Central memory CD8-positive, alpha-beta T cell (primary cell): ENCODE data around the gene CLEC1B.
"Not testable (repeated sequence)": the region's sequence is repeated elsewhere in the genome, so short reads cannot be mapped to it uniquely, and the experiment has no call there.

Experiments used
- ATAC-seq: fragments of 150-1000 bp; cut with Tn5 transposase; replicated peaks from 2 replicates; pipeline ENCODE4 v1.10.0; 2022; ENCODE audit warnings: mild to moderate bottlenecking, moderate FRiP score, moderate number of reproducible peaks; ENCODE audit not compliant: poor library complexity, severe bottlenecking; ENCODE audit errors: extremely low read depth
- DNase-seq, 2 donors: peaks; one replicate each; pipeline ENCODE4 v3.0.0; 2021; ENCODE audit warnings: low spot score in 2 of 2
- H3K27ac Mint-ChIP-seq: one replicate; pipeline ENCODE4 v1.8.0; 2022; ENCODE audit warnings: low read depth, mild to moderate bottlenecking, moderate library complexity, mixed read lengths
- H3K27me3 Mint-ChIP-seq: one replicate; pipeline ENCODE4 v1.8.0; 2022; ENCODE audit warnings: mixed read lengths
- H3K36me3 Mint-ChIP-seq: one replicate; pipeline ENCODE4 v1.8.0; 2022; ENCODE audit warnings: mild to moderate bottlenecking, moderate library complexity, mixed read lengths; ENCODE audit not compliant: insufficient read depth
- H3K4me1 Mint-ChIP-seq: one replicate; pipeline ENCODE4 v1.8.0; 2022; ENCODE audit warnings: mixed read lengths
- H3K4me3 Mint-ChIP-seq: one replicate; pipeline ENCODE4 v1.8.0; 2022; ENCODE audit warnings: mild to moderate bottlenecking, moderate library complexity, mixed read lengths
- H3K9me3 Mint-ChIP-seq: one replicate; pipeline ENCODE4 v1.8.0; 2022; ENCODE audit warnings: mixed read lengths

The CLEC1B gene

GRCh38 chr12:9999016-9999415, at the start of gene CLEC1B:
TSS of gene CLEC1B (minus strand) at chr12:9999121. CDS start at chr12:9999100, 21 bp downstream.
- DNase-seq (no peak), ATAC-seq (no peak)
- H3K27me3 Mint-ChIP-seq: peaks cover 43% of the 10 kb centered on the region
- no peak within 1 kb of the TSS for H3K27ac Mint-ChIP-seq
- no peaks in the 10 kb centered on the region for H3K4me1 Mint-ChIP-seq
- no peaks in the 10 kb centered on the region for H3K36me3 Mint-ChIP-seq
- H3K9me3 Mint-ChIP-seq: no peaks in the 10 kb centered on the region
- no peak within 1 kb of the TSS for H3K4me3 Mint-ChIP-seq

GRCh38 chr12:10048526-10048925, 49.6 kb upstream of the CLEC1B start:
- ATAC-seq: no peak
- Mint-ChIP-seq H3K27me3 (peaks cover 82% of the 10 kb centered on the region), H3K27ac (no peak overlapping the region)

DNA sequence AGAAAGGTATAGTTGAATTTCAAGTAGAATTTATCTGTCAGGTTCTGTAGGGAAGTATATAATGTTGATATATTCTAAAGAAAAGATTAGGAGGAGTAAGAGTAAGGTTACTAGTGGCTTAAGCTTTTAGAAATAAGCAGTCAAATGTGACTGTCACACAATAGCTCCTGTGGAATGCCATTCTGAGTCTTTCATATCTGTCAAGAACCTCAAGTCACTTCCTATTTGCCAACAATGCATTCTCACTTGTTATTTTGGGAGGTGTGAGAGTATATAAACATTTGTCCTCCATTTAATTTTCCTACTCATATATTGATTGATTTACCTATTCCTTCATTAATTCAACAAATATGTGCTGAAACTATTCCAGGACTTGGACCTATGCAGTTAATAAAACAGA, 43.2 kb upstream of the CLEC1B start:
- H3K27ac Mint-ChIP-seq: no peak overlapping the region
- no peaks in the 10 kb centered on the region for H3K4me1 Mint-ChIP-seq
- H3K36me3 Mint-ChIP-seq: no peaks in the 10 kb centered on the region
- no peak for DNase-seq
- no peak for ATAC-seq
- H3K27me3 Mint-ChIP-seq: peaks cover 85% of the 10 kb centered on the region
- H3K9me3 Mint-ChIP-seq: no peaks in the 10 kb centered on the region
- no peak overlapping the region for H3K4me3 Mint-ChIP-seq

More at GRCh38 chr12:10048526-10048925, 49.6 kb upstream of the CLEC1B start:
- H3K4me1 Mint-ChIP-seq: peaks cover 6% of the 10 kb centered on the region
- H3K36me3 Mint-ChIP-seq: no peaks in the 10 kb centered on the region
- no peak overlapping the region for H3K4me3 Mint-ChIP-seq
- H3K9me3 Mint-ChIP-seq: no peaks in the 10 kb centered on the region
- DNase-seq: no peak

GRCh38 chr12:10033783-10034545, 35.0 kb upstream of the CLEC1B start:
- no peak for ATAC-seq
- Mint-ChIP-seq H3K27ac (no peak overlapping the region), H3K4me3 (no peak overlapping the region), H3K27me3 (peaks cover 45% of the 10 kb centered on the region), H3K36me3 (no peaks in the 10 kb centered on the region), H3K9me3 (no peaks in the 10 kb centered on the region), H3K4me1 (no peaks in the 10 kb centered on the region)
- DNase-seq: no peak

GRCh38 chr12:10031771-10032175, 32.9 kb upstream of the CLEC1B start:
- no peak overlapping the region for H3K4me3 Mint-ChIP-seq
- no peak for DNase-seq
- ATAC-seq: no peak
- H3K4me1 Mint-ChIP-seq: no peaks in the 10 kb centered on the region
- no peak overlapping the region for H3K27ac Mint-ChIP-seq
- peaks cover 45% of the 10 kb centered on the region for H3K27me3 Mint-ChIP-seq
- H3K36me3 Mint-ChIP-seq: no peaks in the 10 kb centered on the region
- H3K9me3 Mint-ChIP-seq: no peaks in the 10 kb centered on the region

DNA sequence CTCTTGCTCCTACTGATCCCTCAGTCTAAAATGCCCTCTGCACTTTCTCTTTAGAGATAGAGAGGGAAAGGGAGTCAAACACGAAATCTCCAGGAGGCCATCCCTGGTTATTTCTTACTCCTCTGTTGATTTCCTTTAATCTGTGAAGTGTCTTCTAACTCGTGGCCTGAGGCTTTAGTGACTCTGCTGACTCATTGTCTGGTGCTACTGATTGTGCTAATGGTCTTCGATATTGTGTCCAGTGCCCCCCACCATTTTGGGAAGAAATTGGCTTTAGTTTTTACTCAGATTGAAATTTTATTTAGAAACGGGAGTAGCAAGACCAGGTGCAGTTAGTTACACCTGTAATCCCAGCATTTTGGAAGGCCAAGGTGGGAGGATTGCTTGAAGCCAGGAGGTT, 32.4 kb upstream of the CLEC1B start:
- H3K36me3 Mint-ChIP-seq: no peaks in the 10 kb centered on the region
- no peak overlapping the region for H3K27ac Mint-ChIP-seq
- no peak for DNase-seq
- peaks cover 45% of the 10 kb centered on the region for H3K27me3 Mint-ChIP-seq
- H3K4me3 Mint-ChIP-seq: no peak overlapping the region
- H3K9me3 Mint-ChIP-seq: no peaks in the 10 kb centered on the region
- ATAC-seq: no peak
- no peaks in the 10 kb centered on the region for H3K4me1 Mint-ChIP-seq

- Mint-ChIP-seq H3K4me3 (no peak within 1 kb of the TSS), H3K9me3 (no peaks in the 10 kb centered on the region), H3K36me3 (peaks cover 3% of the 10 kb centered on the region), H3K27ac (no peak within 1 kb of the TSS), H3K27me3 (peaks cover 45% of the 10 kb centered on the region), H3K4me1 (no peaks in the 10 kb centered on the region)
- no peak for ATAC-seq
- no peak for DNase-seq
Observed at GRCh38 chr12:10030446-10030845, 31.5 kb upstream of the CLEC1B start, which contains the start of gene CLEC9A. TSS of gene CLEC9A (plus strand) at chr12:10030682. CDS start at chr12:10052688, 22,006 bp downstream.

DNA sequence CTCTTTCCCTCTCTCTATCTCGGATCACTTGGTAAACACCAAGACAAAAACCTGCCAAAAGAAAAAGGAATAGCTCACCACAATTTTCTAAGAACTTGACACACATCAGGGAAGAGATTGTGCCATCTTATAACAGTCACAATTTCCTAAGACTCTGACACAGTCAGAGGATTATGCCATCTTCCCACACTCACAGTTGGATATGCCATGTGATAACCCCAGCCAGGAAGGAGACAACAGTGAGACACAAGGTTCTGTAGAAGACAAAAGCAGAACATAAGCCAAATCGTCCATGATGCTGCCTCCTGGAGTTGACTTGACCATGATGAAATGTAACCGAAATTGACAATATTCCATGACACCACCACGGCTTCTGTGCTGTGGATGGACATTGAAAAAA, 28.8 kb upstream of the CLEC1B start:
- no peaks in the 10 kb centered on the region for H3K9me3 Mint-ChIP-seq
- H3K4me1 Mint-ChIP-seq: no peaks in the 10 kb centered on the region
- no peak overlapping the region for H3K27ac Mint-ChIP-seq
- peaks cover 4% of the 10 kb centered on the region for H3K36me3 Mint-ChIP-seq
- ATAC-seq (no peak), DNase-seq (no peak)
- H3K4me3 Mint-ChIP-seq: no peak overlapping the region
- peaks cover 42% of the 10 kb centered on the region for H3K27me3 Mint-ChIP-seq

DNA sequence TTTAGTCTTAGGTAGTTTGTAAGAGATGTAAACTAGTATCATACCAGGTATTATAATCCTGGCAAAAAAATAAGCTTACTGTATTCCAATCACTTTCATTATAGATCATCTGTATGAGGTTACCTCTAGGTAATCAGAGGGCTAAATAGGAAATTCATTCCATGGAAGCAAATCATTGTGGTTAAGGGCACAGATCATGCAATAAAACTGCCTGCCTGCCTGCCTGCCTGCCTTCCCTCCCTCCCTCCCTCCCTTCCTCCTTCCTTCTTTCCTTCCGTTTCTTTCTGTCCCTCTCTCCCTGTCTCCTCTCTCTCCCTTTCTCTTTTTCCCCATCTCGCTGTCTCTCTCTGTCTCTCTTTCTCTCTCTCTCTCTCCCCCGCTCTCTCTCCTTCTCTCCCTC, 28.4 kb upstream of the CLEC1B start:
- H3K36me3 Mint-ChIP-seq: peaks cover 4% of the 10 kb centered on the region
- H3K4me1 Mint-ChIP-seq: no peaks in the 10 kb centered on the region
- H3K27ac Mint-ChIP-seq: no peak overlapping the region
- H3K9me3 Mint-ChIP-seq: no peaks in the 10 kb centered on the region
- H3K27me3 Mint-ChIP-seq: peaks cover 42% of the 10 kb centered on the region
- H3K4me3 Mint-ChIP-seq: no peak overlapping the region
- ATAC-seq (no peak), DNase-seq (no peak)

DNA sequence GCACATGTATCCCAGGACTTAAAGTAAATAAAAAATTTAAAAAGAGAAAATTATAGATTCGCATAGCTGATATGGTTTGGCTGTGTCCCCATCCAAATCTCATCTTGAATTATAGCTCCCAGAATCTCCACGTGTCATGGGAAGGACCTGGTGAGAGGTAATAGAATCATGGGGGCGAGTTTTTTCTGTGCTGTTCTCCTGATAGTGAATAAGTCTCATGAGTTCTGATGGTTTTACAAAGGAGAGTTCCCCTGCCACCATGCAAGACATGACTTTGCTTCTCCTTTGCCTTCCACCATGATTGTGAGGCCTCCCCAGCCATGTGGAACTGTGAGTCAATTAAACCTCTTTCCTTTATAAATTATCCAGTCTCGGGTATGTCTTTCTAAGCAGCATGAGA, 27.7 kb upstream of the CLEC1B start:
- H3K27me3 Mint-ChIP-seq: peaks cover 42% of the 10 kb centered on the region
- H3K36me3 Mint-ChIP-seq, H3K4me3 Mint-ChIP-seq: not testable (repeated sequence)

DNA sequence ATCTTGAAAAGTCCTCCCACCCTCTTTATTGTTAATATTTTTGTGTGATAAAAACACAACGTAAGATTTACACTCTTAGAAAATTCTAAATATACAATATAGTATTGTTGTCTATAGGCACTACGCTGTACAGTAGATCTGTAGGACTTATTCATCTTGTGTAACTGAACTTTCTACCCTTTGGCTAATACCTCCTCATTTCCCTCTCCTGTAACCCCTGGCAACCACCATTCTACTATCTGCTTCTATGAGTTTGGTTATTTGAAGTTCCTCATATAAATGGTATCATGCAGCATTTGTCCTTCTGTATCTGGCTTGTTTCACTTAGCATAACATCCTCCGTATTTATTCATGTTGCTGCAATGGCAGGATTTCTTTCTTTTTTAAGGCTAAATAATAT, 26.3 kb upstream of the CLEC1B start:
- Mint-ChIP-seq H3K9me3 (no peaks in the 10 kb centered on the region), H3K36me3 (peaks cover 4% of the 10 kb centered on the region), H3K4me3 (no peak overlapping the region), H3K27me3 (peaks cover 39% of the 10 kb centered on the region), H3K4me1 (no peaks in the 10 kb centered on the region), H3K27ac (no peak overlapping the region)
- ATAC-seq: no peak
- DNase-seq: no peak

More for the DNA sequence above, 27.7 kb upstream of the CLEC1B start:
- not testable (repeated sequence) for DNase-seq, H3K9me3 Mint-ChIP-seq, ATAC-seq, H3K27ac Mint-ChIP-seq, H3K4me1 Mint-ChIP-seq

GRCh38 chr12:10021342-10021741, 22.4 kb upstream of the CLEC1B start:
- Mint-ChIP-seq H3K27ac (no peak overlapping the region), H3K9me3 (no peaks in the 10 kb centered on the region), H3K4me3 (no peak overlapping the region), H3K4me1 (no peaks in the 10 kb centered on the region), H3K36me3 (peaks cover 4% of the 10 kb centered on the region), H3K27me3 (peaks cover 35% of the 10 kb centered on the region)
- no peak for DNase-seq
- ATAC-seq: no peak

DNA sequence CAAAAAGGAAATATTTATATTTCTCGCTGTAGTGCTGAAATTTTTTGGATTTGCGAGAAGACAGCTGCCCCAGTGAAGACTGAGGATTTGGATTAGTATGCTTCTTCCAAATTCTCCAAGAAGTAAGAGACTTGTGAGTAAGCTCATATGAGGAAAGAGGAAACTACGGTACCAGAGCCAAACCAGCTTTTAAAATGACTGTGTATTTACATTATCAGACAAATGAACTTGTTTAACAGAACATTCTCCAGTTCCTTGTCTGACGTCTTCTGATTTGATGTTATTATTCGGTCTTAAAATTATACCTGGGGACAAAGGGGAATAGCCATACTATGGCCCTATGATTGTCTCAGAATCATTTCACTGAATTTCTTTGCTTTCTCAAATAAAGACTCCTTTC, 19.5 kb upstream of the CLEC1B start:
- H3K4me1 Mint-ChIP-seq: no peaks in the 10 kb centered on the region
- peaks cover 42% of the 10 kb centered on the region for H3K27me3 Mint-ChIP-seq
- DNase-seq (no peak), ATAC-seq (no peak)
- no peak overlapping the region for H3K4me3 Mint-ChIP-seq
- no peaks in the 10 kb centered on the region for H3K36me3 Mint-ChIP-seq
- H3K9me3 Mint-ChIP-seq: no peaks in the 10 kb centered on the region
- no peak overlapping the region for H3K27ac Mint-ChIP-seq
